Measurements from ENCODE around the gene CPEB3.
"Not testable (repeated sequence)": the region's sequence is repeated elsewhere in the genome, so short reads cannot be mapped to it uniquely, and the experiment has no call there.

Gene CPEB3

DNA sequence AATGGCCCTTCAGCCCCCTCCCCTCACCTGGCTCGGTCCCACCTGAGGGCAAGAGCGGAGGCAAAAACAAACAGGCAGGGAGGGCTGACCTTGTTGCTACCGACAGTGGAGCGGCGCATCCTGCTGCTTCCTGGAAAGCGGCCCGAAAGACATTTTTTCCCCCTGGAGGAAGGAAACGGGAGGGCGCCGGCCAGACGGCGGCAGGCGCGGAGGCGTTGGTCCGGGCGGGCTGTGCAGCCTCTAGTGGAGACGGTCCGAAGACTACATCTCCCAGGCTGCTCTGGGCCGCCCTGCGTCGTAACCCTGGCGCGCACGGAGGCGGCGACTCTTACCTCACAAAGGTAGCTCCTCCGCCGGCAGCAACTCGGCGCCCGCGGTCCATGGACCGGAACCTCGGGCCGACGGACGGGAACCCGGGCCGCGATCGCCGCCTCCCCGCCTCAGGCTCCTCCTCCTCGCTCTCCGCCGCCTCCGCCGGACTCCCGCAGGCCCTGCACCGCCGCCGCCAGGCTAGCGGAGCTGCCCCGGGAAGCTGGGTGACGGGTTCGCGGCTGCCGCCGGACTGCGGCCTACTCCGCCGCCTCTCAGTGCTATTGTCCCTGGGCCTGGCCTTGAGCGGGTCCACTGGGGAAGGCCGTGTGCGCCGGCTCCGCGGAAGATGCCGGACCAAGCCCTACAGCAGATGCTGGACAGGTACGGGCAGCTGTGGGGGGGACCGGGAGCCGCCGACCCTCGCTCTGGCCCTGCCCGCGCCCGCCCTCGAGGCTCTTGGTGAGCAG is at the start of gene CPEB3, which contains the start of gene MARCHF5:
Gene CPEB3, minus strand, starts transcription at position 242 of the 779 bp plus-strand sequence. CDS start 50,728 bp downstream, outside the sequence.
Gene MARCHF5, plus strand, starts transcription at position 331 of the 779 bp plus-strand sequence. Its CDS starts 328 bp downstream, at position 659.
- Histone ChIP-seq H4K20me1 (peaks cover 38 to 47% (median 40%) of the 10 kb centered on the region in 11 experiments), H3K9me3 (replicated peaks in 1 of 11) (no peaks in the 10 kb centered on the region), H3K9ac (peak within 1 kb of the TSS; percentile 87 to 99 (median 99)), H3K4me1 (peaks cover 27 to 49% (median 30%) of the 10 kb centered on the region in 10 experiments), H3K27ac (peak within 1 kb of the TSS; percentile 85 to 99 (median 97)), H3K4me2 (peak within 1 kb of the TSS; percentile 79 to 99 (median 92)), H3K27me3 (peaks cover 0 to 3% (median 0%) of the 10 kb centered on the region in 11 experiments; a peak in 1 of 22 replicates), H3K4me3 (peak within 1 kb of the TSS; percentile 73 to 100 (median 99)), H3K36me3 (peaks cover 20 to 35% (median 30%) of the 10 kb centered on the region in 11 experiments)
- TF ChIP-seq Cebpa-rat (IDR thresholded peaks at IDR 0.05): no peak

DNA sequence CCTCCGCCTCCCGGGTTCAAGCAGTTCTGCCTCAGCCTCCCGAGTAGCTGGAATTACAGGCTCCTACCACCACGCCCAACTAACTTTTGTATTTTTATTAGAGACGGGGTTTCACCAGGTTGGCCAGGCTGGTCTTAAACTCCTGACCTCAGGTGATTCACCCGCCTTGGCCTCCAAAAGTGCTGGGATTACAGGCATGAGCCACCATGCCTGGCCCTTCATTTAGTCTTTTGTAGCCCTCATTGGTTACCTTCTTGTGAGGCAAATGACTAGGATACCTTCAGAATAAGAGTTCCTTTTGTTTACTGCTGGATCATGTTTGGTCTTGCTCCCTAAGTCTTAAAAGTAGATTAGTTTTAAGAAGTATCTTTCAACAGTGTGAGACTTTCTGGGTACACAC is 39.0 kb upstream of the CPEB3 start:
- H3K4me3 ChIP-seq; H3K27me3 ChIP-seq; H3K9me3 ChIP-seq (replicated peaks in 1 of 11); H3K27ac ChIP-seq; H3K9ac ChIP-seq; H3K4me2 ChIP-seq: not testable (repeated sequence)
- peaks cover 0 to 24% (median 0%) of the 10 kb centered on the region in 10 experiments; a peak in 5 of 20 replicates for H3K4me1 ChIP-seq
- H3K36me3 ChIP-seq: peaks cover 18 to 88% (median 70%) of the 10 kb centered on the region in 11 experiments
- peaks cover 32 to 93% (median 81%) of the 10 kb centered on the region in 11 experiments; a peak in 21 of 22 replicates for H4K20me1 ChIP-seq

DNA sequence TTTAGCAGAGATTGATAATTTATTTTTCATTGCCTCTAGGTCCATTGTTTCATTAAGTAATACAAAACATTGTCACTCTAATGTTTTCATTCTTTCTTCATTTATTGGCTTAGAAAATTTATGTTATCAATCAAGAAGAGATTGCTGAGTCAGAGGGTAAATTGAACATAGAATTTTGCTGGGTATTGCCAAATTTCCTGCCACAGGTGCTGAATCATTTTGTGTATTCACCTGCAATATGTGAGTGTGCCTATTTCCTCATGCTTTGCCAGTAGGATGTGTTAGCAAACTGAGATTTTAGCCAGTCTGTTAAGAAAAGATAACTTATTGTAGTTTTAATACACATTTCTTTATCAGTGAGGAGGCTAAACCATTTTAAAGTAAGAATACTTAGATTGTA is 38.1 kb upstream of the CPEB3 start:
- Histone ChIP-seq H3K27me3 (no peaks in the 10 kb centered on the region), H3K4me3 (no peak overlapping the region), H3K36me3 (peaks cover 18 to 87% (median 72%) of the 10 kb centered on the region in 11 experiments), H3K4me1 (peaks cover 0 to 24% (median 0%) of the 10 kb centered on the region in 10 experiments; a peak in 5 of 20 replicates), H3K9ac (no peak overlapping the region), H3K4me2 (no peak overlapping the region), H4K20me1 (peaks cover 39 to 93% (median 83%) of the 10 kb centered on the region in 11 experiments; a peak in 21 of 22 replicates), H3K9me3 (replicated peaks in 1 of 11) (no peaks in the 10 kb centered on the region), H3K27ac (no peak overlapping the region)
- TF ChIP-seq Cebpa-rat (IDR thresholded peaks at IDR 0.05): no peak

DNA sequence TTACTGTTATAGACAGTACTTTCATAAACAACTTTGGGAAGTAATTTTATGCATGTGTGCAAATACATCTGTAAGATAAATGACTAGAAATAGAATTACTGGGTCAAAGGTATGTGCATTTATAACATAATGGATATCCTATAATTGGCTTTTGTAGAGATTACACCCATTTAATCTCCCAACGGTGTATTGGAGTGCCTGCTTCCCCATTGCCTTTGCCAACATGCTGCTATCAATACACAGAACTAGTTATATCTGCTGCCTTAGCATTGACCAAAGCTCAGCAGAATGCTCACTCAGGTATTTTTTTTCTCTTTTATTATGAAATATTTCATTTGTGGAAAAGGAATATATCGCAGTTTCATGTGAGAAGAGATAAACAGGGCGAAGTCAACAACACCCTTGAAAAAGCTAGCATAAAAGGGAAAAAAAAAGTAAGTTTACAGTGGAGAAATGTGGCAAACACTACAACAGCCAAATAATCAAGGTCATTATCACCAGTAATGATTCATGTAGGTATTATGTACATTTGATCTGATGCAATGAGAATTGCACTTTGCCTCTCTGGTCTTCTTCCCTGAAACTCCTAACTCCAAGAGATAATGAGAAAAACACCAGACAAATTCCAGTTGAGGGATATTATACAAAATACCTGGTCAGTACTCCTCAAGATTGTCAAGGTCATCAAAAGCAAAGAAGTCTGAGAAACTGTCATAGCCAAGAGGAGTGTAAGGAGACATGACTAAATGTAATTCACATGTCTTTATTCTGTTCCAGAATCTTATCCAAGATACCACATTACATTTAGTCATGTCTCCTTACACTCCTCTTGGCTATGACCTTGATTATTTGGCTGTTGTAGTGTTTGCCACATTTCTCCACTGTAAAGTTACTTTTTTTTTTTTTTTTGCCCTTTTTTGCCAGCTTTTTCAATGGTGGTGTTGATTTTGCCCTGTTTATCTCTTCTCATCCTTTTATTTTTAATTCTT is 36.9 kb upstream of the CPEB3 start:
- Histone ChIP-seq H3K4me1 (peaks cover 0 to 24% (median 0%) of the 10 kb centered on the region in 10 experiments; a peak in 5 of 20 replicates), H3K27ac (no peak overlapping the region), H4K20me1 (peaks cover 36 to 93% (median 84%) of the 10 kb centered on the region in 11 experiments; a peak in 21 of 22 replicates), H3K9ac (no peak overlapping the region), H3K9me3 (replicated peaks in 1 of 11) (no peaks in the 10 kb centered on the region), H3K27me3 (no peaks in the 10 kb centered on the region), H3K4me2 (no peak overlapping the region), H3K36me3 (peaks cover 29 to 87% (median 72%) of the 10 kb centered on the region in 11 experiments), H3K4me3 (no peak overlapping the region)
- no peak for TF ChIP-seq Cebpa-rat (IDR thresholded peaks at IDR 0.05)

DNA sequence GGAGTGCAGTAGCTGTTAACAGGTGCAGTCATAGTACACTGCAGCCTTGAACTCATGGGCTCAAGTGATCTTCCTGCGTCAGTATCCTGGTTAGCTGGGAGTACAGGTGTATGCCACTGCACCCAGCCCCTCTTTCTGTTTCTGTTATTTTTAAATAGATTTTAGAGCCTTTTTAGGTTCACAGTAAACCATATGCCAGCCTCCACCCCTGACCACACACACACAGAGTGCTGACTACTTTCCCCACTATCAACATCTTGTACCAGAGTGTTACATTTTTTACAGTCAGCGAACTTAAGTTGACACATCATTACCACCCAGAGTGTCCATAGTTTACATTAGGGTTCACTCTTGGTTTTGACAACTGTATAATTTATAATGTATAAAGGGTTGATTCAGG is 32.2 kb upstream of the CPEB3 start:
- no peak overlapping the region for H3K27ac ChIP-seq
- no peak overlapping the region for H3K4me2 ChIP-seq

DNA sequence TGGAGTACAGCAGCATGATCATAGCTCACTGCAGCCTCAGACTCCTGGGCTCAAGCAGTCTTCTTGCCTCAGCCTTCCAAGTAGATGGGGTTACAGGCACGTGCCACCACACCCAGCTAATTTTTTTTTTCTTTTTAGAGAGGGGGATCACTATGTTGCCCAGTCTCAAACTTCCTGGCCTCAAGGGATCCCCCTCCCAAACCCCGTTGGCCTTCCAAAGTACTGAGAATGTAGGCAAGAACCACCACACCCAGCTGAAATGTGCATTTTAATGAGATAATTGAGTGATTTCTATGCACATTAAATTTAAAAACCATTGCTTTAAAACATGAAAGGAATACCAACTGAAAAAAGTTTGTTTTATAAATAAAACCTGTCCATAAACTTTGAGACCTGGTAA is 25.7 kb upstream of the CPEB3 start:
- H3K27ac ChIP-seq: no peak overlapping the region
- no peak overlapping the region for H3K4me2 ChIP-seq
- H3K27me3 ChIP-seq: no peaks in the 10 kb centered on the region
- H3K9ac ChIP-seq: no peak overlapping the region
- peaks cover 33 to 88% (median 69%) of the 10 kb centered on the region in 11 experiments; a peak in 21 of 22 replicates for H4K20me1 ChIP-seq
- TF ChIP-seq Cebpa-rat (IDR thresholded peaks at IDR 0.05): no peak
- peaks cover 70 to 99% (median 93%) of the 10 kb centered on the region in 11 experiments for H3K36me3 ChIP-seq
- H3K4me3 ChIP-seq: no peak overlapping the region
- H3K9me3 ChIP-seq (replicated peaks in 1 of 11): peaks cover 0 to 9% (median 5%) of the 10 kb centered on the region in 11 experiments; a peak in 9 of 22 replicates
- no peaks in the 10 kb centered on the region for H3K4me1 ChIP-seq

More for the DNA sequence above, 32.2 kb upstream of the CPEB3 start:
- Histone ChIP-seq H3K36me3 (peaks cover 40 to 99% (median 90%) of the 10 kb centered on the region in 11 experiments), H3K9me3 (replicated peaks in 1 of 11) (peaks cover 0 to 14% (median 5%) of the 10 kb centered on the region in 11 experiments; a peak in 9 of 22 replicates), H3K27me3 (no peaks in the 10 kb centered on the region), H4K20me1 (peaks cover 35 to 91% (median 80%) of the 10 kb centered on the region in 11 experiments; a peak in 21 of 22 replicates), H3K9ac (no peak overlapping the region), H3K4me3 (no peak overlapping the region), H3K4me1 (peaks cover 0 to 20% (median 0%) of the 10 kb centered on the region in 10 experiments; a peak in 3 of 20 replicates)
- no peak for TF ChIP-seq Cebpa-rat (IDR thresholded peaks at IDR 0.05)

DNA sequence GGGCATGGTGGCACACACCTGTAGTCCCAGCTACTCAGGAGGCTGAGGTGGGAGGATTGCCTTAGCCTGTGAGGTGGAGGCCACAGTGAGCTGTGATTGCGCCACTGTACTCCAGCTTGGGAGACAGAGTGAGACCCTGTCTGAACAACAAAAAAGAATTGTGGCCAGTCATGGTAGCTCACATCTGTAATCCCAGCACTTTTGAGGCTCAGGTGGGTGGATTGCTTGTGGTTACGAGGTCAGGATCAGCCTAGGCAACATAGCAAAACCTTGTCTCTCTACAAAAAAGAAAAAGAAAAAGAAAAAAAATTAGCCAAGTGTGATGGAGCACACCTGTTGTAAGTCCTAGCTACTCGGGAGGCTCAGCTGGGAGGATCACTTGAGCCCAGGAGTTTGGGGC is 22.9 kb upstream of the CPEB3 start:
- Histone ChIP-seq H3K4me2 (no peak overlapping the region), H3K36me3 (peaks cover 68 to 92% (median 82%) of the 10 kb centered on the region in 11 experiments), H3K4me1 (no peaks in the 10 kb centered on the region), H3K4me3 (no peak overlapping the region), H3K9me3 (replicated peaks in 1 of 11) (no peaks in the 10 kb centered on the region), H3K27ac (no peak overlapping the region), H3K9ac (no peak overlapping the region), H3K27me3 (no peaks in the 10 kb centered on the region), H4K20me1 (peaks cover 50 to 95% (median 82%) of the 10 kb centered on the region in 11 experiments)
- no peak for TF ChIP-seq Cebpa-rat (IDR thresholded peaks at IDR 0.05)

DNA sequence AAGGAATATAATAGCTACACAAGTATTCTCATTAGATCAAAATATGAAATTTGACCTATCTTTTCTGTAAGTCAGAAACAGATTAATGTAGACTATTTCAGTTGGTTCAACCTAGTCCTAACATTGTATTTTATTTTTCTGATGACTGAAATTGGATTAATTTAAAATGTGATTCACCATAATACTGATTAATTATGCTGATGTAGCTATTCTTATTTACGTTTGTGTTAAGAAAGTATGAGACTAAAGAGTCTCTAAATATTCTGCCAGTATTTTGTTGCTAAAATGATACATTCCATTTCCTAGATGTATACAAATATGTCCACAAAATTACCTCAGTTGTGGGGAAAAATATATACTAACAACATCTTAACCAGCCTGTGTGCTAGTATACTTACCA is 18.4 kb upstream of the CPEB3 start:
- H3K27ac ChIP-seq: no peak overlapping the region
- H3K9ac ChIP-seq: no peak overlapping the region
- peaks cover 38 to 77% (median 64%) of the 10 kb centered on the region in 11 experiments for H3K36me3 ChIP-seq
- TF ChIP-seq Cebpa-rat (IDR thresholded peaks at IDR 0.05): no peak
- H3K9me3 ChIP-seq (replicated peaks in 1 of 11): no peaks in the 10 kb centered on the region
- no peaks in the 10 kb centered on the region for H3K27me3 ChIP-seq
- H3K4me3 ChIP-seq: no peak overlapping the region
- H3K4me2 ChIP-seq: no peak overlapping the region
- H4K20me1 ChIP-seq: peaks cover 65 to 98% (median 88%) of the 10 kb centered on the region in 11 experiments
- H3K4me1 ChIP-seq: peaks cover 0 to 16% (median 0%) of the 10 kb centered on the region in 10 experiments; a peak in 6 of 20 replicates

Data from BLaER1 treated with 17β-estradiol and CSF1 and Interleukin-3, amounts not matched to agents 10 nM and 100 nM (cell line).